Activated naive CD4-positive, alpha-beta T cell treated with anti-CD3 and anti-CD28 coated beads for 36 hours (primary cell): ENCODE results near the gene ZNF692. TPM values are rescaled to one million over a fixed set of nuclear protein-coding genes. Genes with fewer than 3 reads are reported as not detected.
"Not testable (repeated sequence)": the region's sequence is repeated elsewhere in the genome, so short reads cannot be mapped to it uniquely, and the experiment has no call there.

Experiments used
- CTCF ChIA-PET: fragments of 350-600 bp; sonication (Branson Sonifier 250); formaldehyde crosslinking; loops from one replicate; lab custom pipeline; 2021; ENCODE audit warnings: antibody characterized with exemption; lab: Charles Lee
- DNase-seq: peaks from one replicate; pipeline ENCODE4 v3.0.0-alpha.2; 2020
- H3K27ac Mint-ChIP-seq: one replicate; pipeline ENCODE4 v1.8.0; 2021; ENCODE audit warnings: mild to moderate bottlenecking, mixed read lengths
- H3K27me3 Mint-ChIP-seq: one replicate; pipeline ENCODE4 v1.8.0; 2021; ENCODE audit warnings: low read depth, mixed read lengths
- H3K36me3 Mint-ChIP-seq: one replicate; pipeline ENCODE4 v1.8.0; 2021; ENCODE audit warnings: low read depth, mixed read lengths
- H3K4me1 Mint-ChIP-seq: one replicate; pipeline ENCODE4 v1.8.0; 2021; ENCODE audit warnings: low read depth, mixed read lengths
- H3K4me3 Mint-ChIP-seq: one replicate; pipeline ENCODE4 v1.8.0; 2021; ENCODE audit warnings: mild to moderate bottlenecking, moderate library complexity, mixed read lengths
- H3K9me3 Mint-ChIP-seq: one replicate; pipeline ENCODE4 v1.8.0; 2021; ENCODE audit warnings: mixed read lengths
- intact Hi-C: fragments of 100-400 bp; cut with micrococcal nuclease; formaldehyde crosslinking; loops from one replicate; pipeline ENCODE4 v1.15.1; 2023
- total RNA-seq, 2 experiments: library from RNA; stranded (reverse); gene quantifications; one replicate each; pipeline ENCODE4 v1.2.3, GENCODE V29; 2021

ZNF692 gene
- total RNA-seq, 2 experiments from 2014 or later = 87.6 to 88.7 TPM

DNA sequence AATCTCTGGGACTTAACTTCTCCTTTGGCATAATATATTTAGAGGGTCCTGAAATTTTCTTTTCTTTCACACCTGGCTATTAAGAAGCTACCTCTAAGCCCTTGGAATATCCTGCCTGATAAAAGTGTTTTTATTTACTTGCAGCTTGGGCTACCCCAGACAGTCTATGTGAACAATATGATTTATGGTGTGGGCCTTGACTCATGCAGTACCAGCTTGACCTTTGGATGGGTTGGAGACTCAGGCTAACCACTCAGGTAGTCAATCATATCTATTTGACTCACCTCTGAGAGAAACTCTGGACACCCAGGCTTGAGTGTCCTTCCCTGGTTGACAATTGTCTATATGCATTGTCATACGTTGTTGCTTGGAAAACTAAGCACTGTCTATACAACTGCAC lies 33.7 kb upstream of the ZNF692 start:
- intact Hi-C loops = no loop called here
- no peak for DNase-seq
- H3K9me3 Mint-ChIP-seq = no peaks in the 10 kb centered on the region
- no peak overlapping the region for H3K4me3 Mint-ChIP-seq
- no peaks in the 10 kb centered on the region for H3K4me1 Mint-ChIP-seq
- H3K27me3 Mint-ChIP-seq = peaks cover 4% of the 10 kb centered on the region
- H3K36me3 Mint-ChIP-seq = no peaks in the 10 kb centered on the region
- CTCF ChIA-PET = no interaction called here
- no peak overlapping the region for H3K27ac Mint-ChIP-seq

GRCh38 chr1:248891758-248892157 lies 32.9 kb upstream of the ZNF692 start:
- Mint-ChIP-seq H3K4me1 (no peaks in the 10 kb centered on the region), H3K27me3 (peaks cover 2% of the 10 kb centered on the region), H3K27ac (no peak overlapping the region), H3K4me3 (no peak overlapping the region), H3K9me3 (no peaks in the 10 kb centered on the region), H3K36me3 (no peaks in the 10 kb centered on the region)
- CTCF ChIA-PET = no interaction called here
- intact Hi-C loops = loop anchor here (2.0 kb wide), 1 partner anchor 13 kb away; no protein-coding TSS in a partner anchor
- DNase-seq = no peak

DNA sequence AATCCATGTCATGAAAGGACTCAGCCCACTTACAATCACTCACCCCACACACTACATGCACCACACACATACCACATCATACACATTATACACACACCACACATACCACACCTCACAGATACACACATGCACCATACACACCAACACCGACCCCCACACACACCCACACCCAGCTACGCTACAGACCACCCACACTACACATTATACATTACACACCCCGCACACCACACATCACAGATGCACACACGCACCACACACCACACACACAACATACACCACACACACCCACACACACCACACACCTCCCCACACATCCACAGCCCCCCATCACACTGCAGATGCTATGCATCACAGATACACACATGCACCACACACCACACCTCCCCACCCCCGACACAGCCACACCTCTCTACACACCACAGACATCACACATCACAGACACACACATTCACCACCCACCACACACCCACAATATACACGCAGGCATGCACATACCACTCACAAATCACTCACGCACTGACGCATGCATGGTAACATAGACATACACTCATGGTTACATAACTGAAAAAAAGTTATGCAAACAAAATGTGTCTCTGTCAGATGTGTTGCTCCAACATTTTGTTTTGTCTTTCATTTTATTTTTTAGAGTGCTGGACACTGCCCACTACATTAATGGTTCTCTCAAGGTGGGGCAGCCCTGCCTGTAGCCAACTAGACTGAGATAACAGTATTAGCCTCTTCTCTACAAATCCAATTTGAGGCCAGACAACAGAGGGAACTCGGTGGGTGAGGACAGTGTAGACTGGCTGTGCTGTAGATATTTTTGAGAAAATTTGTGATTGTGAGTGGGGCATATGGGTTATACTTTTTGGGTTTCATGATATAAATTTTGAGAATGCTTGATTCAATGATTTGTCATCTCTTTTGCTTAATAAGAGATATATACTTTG lies 31.9 kb upstream of the ZNF692 start:
- H3K27me3 Mint-ChIP-seq = peaks cover 2% of the 10 kb centered on the region
- no peak for DNase-seq
- CTCF ChIA-PET = no interaction called here
- no peaks in the 10 kb centered on the region for H3K9me3 Mint-ChIP-seq
- no peak overlapping the region for H3K4me3 Mint-ChIP-seq
- no peaks in the 10 kb centered on the region for H3K4me1 Mint-ChIP-seq
- H3K36me3 Mint-ChIP-seq = no peaks in the 10 kb centered on the region
- no peak overlapping the region for H3K27ac Mint-ChIP-seq
- intact Hi-C loops = loop anchor here (2.0 kb wide), 1 partner anchor 14 kb away; no protein-coding TSS in a partner anchor

DNA sequence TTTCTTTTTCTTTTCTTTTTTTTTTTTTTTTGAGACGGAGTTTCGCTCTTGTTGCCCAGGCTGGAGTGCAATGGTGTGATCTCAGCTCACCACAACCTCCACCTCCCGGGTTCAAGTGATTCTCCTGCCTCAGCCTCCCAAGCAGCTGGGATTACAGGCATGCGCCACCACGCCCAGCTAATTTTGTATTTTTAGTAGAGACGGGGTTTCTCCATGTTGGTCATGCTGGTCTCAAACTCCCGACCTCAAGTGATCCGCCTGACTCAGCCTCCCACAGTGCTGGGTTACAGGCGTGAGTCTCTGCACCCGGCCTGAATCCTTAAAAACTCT lies 31.0 kb upstream of the ZNF692 start:
- CTCF ChIA-PET, H3K4me3 Mint-ChIP-seq, H3K4me1 Mint-ChIP-seq: not testable (repeated sequence)

GRCh38 chr1:248886237-248886895 lies 27.5 kb upstream of the ZNF692 start:
- intact Hi-C loops = no loop called here
- no peaks in the 10 kb centered on the region for H3K4me1 Mint-ChIP-seq
- H3K9me3 Mint-ChIP-seq = no peaks in the 10 kb centered on the region
- no peaks in the 10 kb centered on the region for H3K36me3 Mint-ChIP-seq
- CTCF ChIA-PET = interaction anchor here (0.9 kb wide), 2 partner anchors 26 to 40 kb away, joined by 3 to 4 read pairs; no protein-coding TSS in a partner anchor
- no peak for DNase-seq
- H3K27me3 Mint-ChIP-seq = no peaks in the 10 kb centered on the region
- H3K4me3 Mint-ChIP-seq = no peak overlapping the region
- no peak overlapping the region for H3K27ac Mint-ChIP-seq

More for the DNA sequence above, 31.0 kb upstream of the ZNF692 start:
- not testable (repeated sequence) for H3K27me3 Mint-ChIP-seq, H3K27ac Mint-ChIP-seq, DNase-seq, H3K9me3 Mint-ChIP-seq, H3K36me3 Mint-ChIP-seq
- intact Hi-C loops = loop anchor here (2.0 kb wide), 1 partner anchor 15 kb away; no protein-coding TSS in a partner anchor

GRCh38 chr1:248885646-248886045 lies 26.8 kb upstream of the ZNF692 start:
- Mint-ChIP-seq H3K27me3 (no peaks in the 10 kb centered on the region), H3K36me3 (no peaks in the 10 kb centered on the region), H3K4me1 (no peaks in the 10 kb centered on the region), H3K9me3 (no peaks in the 10 kb centered on the region), H3K4me3 (no peak overlapping the region), H3K27ac (no peak overlapping the region)
- CTCF ChIA-PET = no interaction called here
- intact Hi-C loops = no loop called here
- no peak for DNase-seq

DNA sequence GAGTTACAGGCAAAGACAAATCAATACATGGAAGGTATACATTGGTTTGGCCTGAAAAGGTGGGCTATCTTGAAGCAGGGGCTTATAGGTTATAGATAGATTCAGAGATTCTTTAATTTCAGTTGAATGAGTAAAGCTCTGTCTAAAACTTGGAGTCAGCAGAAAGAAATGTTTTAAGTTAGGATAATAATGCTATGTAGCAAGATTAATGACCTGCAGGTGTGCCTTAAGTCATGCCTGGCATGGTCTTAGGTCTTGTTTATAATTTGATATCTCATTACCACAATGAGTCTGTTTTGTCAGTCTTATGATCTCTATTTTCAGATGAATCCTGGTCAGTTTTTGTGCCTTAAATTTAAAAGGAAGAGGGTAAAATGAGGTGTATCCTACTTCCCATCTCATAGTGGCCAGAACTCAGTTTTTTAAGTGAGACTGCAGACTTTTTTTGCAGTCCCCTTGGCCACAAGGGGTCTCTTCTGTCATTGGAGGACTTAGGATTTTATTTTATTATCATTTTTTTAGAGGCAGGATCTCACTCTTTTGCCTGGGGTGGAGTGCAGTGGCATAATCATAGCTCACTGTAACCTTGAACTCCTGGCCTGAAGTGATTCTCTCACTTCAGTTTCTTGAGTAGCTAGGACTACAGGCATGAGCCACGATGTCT lies 25.9 kb upstream of the ZNF692 start:
- no peak for DNase-seq
- H3K27me3 Mint-ChIP-seq = no peaks in the 10 kb centered on the region
- no peak overlapping the region for H3K4me3 Mint-ChIP-seq
- CTCF ChIA-PET = interaction anchor here (0.6 to 0.7 kb wide), 2 partner anchors 11 to 1834 kb away, joined by 3 read pairs; no protein-coding TSS in a partner anchor
- no peak overlapping the region for H3K27ac Mint-ChIP-seq
- intact Hi-C loops = no loop called here
- no peaks in the 10 kb centered on the region for H3K4me1 Mint-ChIP-seq
- no peaks in the 10 kb centered on the region for H3K9me3 Mint-ChIP-seq
- no peaks in the 10 kb centered on the region for H3K36me3 Mint-ChIP-seq

- intact Hi-C loops, H3K4me3 Mint-ChIP-seq, H3K27me3 Mint-ChIP-seq, H3K9me3 Mint-ChIP-seq, H3K27ac Mint-ChIP-seq, DNase-seq, H3K4me1 Mint-ChIP-seq, H3K36me3 Mint-ChIP-seq, CTCF ChIA-PET: not testable (repeated sequence)
Observed at GRCh38 chr1:248882427-248882826, 23.5 kb upstream of the ZNF692 start.

DNA sequence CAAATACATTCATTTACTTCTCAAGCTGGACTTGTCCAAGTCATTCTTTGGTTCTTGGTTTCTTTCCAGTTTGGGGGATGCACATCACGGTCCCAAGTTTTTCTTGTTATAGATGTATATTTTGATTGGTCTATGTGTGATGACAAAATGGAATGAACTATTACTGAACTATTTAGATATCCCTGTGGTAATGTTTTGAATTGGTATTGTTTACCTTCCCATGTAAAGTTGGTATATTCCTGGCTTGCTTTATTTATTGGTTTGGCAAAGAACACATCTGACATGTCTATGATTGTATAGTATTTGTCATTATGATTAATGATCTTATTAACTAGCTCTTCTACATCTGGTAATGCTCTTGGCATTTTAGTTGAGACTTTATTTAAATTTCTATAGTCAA lies 22.4 kb upstream of the ZNF692 start:
- H3K27ac Mint-ChIP-seq = no peak overlapping the region
- H3K27me3 Mint-ChIP-seq = no peaks in the 10 kb centered on the region
- H3K4me1 Mint-ChIP-seq = no peaks in the 10 kb centered on the region
- H3K36me3 Mint-ChIP-seq = no peaks in the 10 kb centered on the region
- no peaks in the 10 kb centered on the region for H3K9me3 Mint-ChIP-seq
- intact Hi-C loops = no loop called here
- CTCF ChIA-PET = interaction anchor here (0.6 kb wide), 1 partner anchor 460 kb away, joined by 3 read pairs; no protein-coding TSS in a partner anchor
- H3K4me3 Mint-ChIP-seq = no peak overlapping the region
- DNase-seq = no peak

DNA sequence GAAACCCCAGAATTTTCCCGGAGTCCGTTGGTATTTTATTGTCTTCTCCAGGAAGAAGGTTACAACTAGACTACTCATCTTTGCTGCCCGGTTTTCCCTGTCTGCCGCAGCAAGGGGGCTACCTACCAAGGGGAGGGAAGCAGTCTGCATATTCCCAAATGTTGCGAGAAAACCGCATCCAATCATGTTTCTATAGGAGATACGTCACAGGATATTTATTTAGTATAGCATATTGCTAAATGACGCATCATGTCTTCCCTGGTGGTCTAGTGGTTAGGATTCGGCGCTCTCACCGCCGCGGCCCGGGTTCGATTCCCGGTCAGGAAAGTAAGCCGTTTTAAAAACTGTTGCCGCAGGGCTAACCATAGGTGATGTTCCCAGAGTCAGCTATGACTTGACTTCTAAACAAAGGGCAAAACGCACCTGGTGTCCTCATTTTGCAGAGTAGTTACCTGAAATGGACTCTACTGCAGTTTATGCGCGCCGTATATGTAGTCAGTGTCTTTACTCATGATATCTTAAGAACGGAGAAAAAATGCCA lies 15.2 kb upstream of the ZNF692 start:
- intact Hi-C loops = loop anchor here (1.0 kb wide), 5 partner anchors 11 to 48 kb away; partner anchors contain the start of genes PGBD2, ZNF672 and ZNF692
- H3K4me3 Mint-ChIP-seq = peak overlapping the region; percentile 85
- H3K27ac Mint-ChIP-seq = peak overlapping the region; percentile 93
- H3K9me3 Mint-ChIP-seq = peaks cover 1% of the 10 kb centered on the region
- peaks cover 7% of the 10 kb centered on the region for H3K36me3 Mint-ChIP-seq
- H3K27me3 Mint-ChIP-seq = peaks cover 3% of the 10 kb centered on the region
- CTCF ChIA-PET = interaction anchor here (1.4 to 2.9 kb wide), 2 partner anchors 9 to 15 kb away, joined by 6 to 28 read pairs; partner anchors contain the start of gene ZNF692
- peaks cover 16% of the 10 kb centered on the region for H3K4me1 Mint-ChIP-seq
- DNase-seq = peak; percentile 87

- Mint-ChIP-seq H3K27me3 (peaks cover 3% of the 10 kb centered on the region), H3K9me3 (peaks cover 1% of the 10 kb centered on the region), H3K27ac (peak overlapping the region; percentile 93), H3K4me3 (peak overlapping the region; percentile 85), H3K4me1 (peaks cover 16% of the 10 kb centered on the region), H3K36me3 (peaks cover 7% of the 10 kb centered on the region)
- CTCF ChIA-PET = interaction anchor here (0.8 to 2.9 kb wide), 4 partner anchors 9 to 14 kb away, joined by 3 to 28 read pairs (median 4); partner anchors contain the start of gene ZNF692
- intact Hi-C loops = loop anchor here (1.0 kb wide), 4 partner anchors 10 to 47 kb away; partner anchors contain the start of genes ZNF672 and ZNF692
- peak; percentile 96 for DNase-seq
Observed at GRCh38 chr1:248873409-248873992, 14.6 kb upstream of the ZNF692 start.
